GM18868 (cell line): ENCODE results near the gene DOCK8.
"Not testable (repeated sequence)": the region's sequence is repeated elsewhere in the genome, so short reads cannot be mapped to it uniquely, and the experiment has no call there.

Source experiments
- ATAC-seq: cut with Tn5 transposase; IDR thresholded peaks from one replicate; pipeline ENCODE4 v1.9.1; 2021; ENCODE audit warnings: mild to moderate bottlenecking, moderate library complexity; ENCODE audit not compliant: unreplicated experiment

Gene DOCK8

DNA sequence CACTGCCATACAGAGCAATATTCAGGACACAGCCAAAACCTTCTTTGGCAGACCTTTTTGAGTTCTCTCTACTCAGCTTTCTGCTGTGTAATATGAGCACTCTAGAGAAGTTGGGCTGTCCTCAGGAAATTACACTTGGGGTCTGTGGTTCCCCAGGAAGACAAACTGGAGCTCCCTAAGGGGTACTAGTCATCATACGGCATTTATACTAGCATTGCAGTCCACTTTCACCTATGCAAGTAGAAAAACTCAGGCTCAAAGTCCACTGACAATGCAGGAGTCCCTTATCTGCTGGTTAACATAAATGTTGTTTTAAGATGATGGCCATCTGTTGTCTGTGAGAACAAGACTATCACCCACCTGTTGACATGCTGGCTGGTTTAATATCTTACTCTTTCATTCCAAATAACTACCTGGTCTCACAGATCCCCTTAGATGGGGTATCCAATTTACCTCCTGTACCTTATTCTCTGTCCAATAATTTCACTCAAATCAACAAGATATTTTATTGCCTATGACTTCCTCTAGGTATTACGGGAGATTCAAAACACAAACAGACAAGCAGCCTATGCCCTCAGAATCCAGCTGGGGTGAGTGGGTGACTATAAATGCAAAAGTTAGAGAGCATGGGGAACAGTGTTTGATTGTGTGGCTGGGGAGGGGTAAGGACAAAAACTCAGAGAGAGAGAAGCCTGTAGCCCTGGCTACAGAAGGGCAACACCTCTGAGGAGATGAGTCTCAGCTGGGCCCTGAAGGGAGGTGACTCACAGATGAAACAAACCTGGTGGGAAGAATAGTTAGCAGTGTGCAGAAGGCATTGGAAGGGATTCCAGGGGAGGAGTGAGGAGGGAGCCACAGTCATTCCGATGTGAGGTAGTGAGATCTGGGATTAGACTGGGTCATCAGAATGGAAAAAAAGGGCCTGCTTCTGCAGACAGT lies 10.2 kb downstream of the DOCK8 start:
- ATAC-seq, result peak; percentile 32

DNA sequence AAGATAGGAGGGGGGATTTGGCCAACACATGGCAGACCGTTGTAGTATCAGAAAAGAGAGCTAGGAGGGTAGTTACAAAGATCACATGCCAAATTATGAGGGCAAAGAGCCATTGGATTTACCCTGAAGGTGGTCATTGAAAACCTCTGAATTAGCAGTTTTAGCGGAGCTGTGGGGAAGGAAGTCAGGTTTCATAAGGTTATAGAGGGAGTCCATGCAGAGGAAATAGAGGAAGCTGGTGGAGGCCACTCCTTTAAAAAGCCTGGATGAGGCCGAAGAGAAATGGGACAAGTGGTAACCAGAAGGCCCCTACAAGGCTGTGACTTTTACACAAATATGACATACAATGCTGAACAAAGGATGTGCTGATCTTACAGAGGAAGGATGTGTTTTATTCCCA lies 13.2 kb downstream of the DOCK8 start:
- ATAC-seq, result no peak

DNA sequence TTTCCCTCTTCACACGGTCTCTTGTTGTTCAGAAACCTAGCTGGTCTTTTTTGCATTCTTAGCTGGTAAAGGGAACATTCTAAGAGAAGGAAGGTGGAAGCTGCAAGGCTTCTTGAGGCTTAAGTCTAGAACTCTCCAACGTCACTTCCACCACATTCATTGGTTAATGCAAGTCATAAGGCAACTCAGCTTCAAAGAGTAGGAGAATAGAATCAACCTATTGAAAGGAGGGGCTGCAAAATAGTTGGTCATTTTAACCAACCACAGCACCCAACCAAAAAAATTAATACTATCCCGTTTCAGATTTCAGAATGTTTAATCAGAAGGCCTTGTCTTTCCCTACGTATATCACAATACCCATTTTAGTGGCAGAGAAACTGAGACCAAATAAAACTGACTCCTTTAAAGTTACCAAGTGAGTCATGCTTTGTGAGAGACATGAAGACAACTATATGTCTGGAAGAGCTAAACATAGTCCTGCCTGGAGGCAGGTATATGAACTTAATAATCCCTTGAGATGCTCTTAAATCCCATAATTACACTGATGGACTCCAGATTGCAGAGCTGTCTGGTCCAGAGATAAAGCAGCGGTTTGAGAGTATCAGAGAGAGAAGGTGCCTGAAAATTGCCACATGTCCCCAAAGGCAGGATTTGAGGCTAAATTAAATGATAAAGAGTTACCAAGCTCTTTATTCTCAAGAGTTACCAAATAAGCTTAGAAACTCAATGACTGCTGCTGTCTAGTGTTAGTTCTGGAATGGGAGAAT lies 14.4 kb downstream of the DOCK8 start:
- ATAC-seq, result no peak

DNA sequence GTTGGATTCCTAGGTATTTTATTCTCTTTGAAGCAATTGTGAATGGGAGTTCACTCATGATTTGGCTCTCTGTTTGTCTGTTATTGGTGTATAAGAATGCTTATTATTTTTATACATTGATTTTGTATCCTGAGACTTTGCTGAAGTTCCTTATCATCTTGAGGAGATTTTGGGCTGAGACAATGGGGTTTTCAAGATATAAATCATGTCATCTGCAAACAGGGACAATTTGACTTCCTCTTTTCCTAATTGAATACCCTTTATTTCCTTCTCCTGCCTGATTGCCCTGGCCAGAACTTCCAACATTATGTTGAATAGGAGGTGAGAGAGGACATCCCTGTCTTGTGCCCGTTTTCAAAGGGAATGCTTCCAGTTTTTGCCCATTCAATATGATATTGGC lies 17.0 kb downstream of the DOCK8 start:
- ATAC-seq, result not testable (repeated sequence)

DNA sequence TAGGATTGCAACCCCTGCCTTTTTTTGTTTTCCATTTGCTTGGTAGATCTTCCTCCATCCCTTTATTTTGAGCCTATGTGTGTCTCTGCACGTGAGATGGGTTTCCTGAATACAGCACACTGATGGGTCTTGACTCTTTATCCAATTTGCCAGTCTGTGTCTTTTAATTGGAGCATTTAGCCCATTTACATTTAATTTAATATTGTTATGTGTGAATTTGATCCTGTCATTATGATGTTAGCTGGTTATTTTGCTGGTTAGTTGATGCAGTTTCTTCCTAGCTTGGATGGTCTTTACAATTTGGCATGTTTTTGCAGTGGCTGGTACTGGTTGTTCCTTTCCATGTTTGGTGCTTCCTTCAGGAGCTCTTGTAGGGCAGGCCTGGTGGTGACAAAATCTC lies 19.0 kb downstream of the DOCK8 start:
- ATAC-seq, result not testable (repeated sequence)

DNA sequence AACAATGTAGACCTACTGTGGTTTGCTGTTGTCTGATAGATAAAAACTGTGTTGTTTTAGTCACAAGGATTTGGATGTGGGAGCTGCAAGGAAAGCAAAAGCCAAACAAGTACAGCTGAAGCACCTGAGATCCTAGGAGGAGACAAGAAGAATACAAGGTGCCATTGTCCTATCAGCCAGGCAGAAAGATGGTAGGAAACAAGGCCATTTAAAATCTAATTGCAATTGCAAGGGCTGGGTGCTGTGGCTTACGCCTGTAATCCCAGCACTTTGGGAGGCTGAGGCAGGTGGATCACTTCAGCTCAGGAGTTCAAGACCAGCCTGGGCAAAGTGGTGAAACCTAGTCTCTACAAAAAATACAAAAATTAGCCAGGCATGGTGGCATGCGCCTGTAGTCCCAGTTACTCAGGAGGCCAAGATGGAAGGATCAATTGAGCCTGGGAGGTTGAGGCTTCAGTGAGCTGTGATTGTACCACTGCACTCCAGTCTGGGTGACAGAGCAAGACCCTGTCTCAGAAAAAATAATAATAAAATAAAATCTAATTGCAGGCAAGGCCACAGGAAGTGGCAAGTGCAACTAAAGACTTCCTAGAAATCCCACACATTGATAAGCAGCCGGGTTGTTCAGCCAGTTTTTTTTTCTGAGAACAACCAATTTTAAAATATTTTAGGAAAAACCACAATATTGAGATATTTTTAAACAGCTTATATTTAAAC lies 22.6 kb downstream of the DOCK8 start:
- ATAC-seq, result no peak

DNA sequence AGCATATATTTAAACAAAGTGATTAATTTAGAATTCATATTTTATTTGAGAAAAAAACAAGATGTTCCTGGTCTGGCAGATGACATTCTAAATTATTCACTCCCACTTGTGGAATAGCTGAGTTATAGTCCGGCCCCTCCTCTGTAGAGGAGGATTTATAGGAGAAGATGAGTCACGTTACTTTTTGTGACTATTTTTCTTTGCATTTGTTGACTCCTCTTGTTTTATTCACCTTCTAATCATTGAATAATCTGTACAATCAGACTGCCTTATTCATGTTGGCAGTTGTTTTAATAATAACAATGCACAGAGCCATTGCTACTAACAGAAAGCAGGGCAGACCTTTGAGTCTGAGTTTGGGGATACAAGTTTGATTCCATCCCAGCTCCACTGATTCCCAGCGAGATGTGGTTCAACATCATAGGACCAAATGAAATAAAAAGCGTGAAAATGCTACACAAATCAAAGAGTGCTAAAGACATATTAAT lies 23.2 kb downstream of the DOCK8 start:
- ATAC-seq, result no peak

DNA sequence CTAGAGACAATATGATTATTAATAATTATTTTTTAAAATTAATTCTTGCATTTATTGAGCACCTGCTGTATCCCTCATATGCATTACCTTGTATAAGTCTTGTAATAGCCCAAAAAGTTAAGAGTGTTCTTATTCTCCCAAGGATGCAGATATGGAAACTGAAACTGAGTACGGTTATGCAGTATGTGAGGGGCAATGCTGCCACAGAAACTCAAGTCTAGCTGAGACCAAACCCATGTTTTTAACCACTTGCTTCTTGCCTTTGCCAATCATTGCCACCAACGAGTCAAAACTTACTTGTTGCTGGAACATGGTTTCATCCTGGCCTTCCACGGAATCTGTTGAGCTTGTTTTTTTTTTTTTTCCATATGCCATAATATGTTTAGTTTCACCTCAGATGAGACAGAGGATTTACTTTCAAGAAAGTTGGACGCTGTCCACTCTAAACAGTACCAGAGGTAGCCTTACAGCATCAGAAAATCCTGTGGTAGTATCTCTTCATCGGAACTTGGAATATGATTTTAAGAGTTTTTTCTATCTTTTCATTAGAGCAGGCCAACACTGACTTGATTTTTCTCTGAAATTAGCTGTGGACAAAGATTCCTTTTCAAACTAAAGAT lies 27.9 kb downstream of the DOCK8 start:
- no peak for ATAC-seq

DNA sequence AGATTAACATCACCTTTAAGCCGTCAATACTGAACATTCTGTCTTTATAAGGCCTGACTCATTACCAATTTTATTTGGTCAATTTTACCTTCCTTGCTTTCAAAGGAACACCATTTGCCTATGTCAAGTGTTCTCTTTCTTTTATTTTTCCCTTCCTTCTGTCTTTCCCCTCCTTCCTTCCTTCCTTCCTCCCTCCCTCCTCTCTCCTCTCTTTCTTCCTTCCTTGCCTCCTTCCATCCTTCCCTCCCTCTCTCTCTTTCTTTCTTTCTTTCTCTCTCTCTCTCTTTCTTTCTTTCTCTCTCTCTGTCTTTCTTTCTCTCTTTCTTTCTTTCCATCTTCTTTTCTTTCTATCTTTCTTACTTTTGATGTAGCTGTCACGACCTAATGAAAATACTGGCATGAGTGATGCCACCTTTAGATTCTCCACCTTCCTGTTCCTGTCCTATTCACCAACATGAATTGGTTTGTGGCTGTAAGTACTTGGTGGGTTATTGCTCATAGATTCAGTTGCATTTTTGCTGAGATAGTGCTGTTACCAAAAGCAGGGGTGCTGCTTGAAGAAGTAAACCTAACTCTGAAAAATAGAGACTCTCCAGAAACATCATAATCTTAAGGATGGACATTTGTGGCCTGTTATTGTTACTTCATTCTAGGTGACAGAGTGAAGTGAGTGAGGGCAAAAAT lies 33.8 kb downstream of the DOCK8 start:
- no peak for ATAC-seq

DNA sequence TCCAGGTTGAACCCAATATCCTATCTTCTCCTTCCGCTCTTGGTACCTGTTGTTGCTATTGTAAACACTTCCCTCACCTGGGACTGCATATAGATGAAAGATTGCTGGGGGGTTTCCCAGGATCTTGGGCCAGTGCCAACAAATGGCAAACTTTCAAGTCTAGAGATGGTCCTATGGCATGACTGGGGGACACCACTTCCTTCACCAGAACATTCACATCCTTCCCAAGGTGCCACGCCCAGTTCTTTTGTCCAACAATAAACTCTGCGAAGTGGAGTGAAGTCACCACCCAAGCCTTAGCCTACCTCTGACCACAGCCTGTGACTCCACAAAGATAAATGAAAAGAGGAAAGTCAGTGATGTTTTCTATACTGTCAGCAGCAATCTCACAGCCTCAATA lies 34.4 kb downstream of the DOCK8 start:
- no peak for ATAC-seq

DNA sequence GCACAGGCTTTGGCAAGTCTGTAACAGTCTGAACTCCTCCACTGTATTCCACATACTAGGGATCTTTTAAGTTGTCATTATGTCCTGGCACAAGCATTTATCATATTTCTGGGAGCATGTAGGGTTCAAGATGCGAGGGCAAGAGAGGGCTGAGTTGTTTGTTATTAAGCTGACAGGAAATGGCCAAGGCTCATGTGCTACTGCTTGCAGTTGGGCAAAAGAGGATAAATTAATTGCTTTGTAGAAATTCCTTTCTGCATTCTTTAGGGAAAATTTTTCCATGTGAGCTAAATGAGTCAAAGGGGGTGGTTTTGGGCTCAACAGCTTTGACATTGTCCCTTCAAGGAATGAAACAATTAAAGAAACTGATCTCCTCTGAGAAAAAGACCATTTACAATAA lies 35.4 kb downstream of the DOCK8 start:
- ATAC-seq, result no peak

DNA sequence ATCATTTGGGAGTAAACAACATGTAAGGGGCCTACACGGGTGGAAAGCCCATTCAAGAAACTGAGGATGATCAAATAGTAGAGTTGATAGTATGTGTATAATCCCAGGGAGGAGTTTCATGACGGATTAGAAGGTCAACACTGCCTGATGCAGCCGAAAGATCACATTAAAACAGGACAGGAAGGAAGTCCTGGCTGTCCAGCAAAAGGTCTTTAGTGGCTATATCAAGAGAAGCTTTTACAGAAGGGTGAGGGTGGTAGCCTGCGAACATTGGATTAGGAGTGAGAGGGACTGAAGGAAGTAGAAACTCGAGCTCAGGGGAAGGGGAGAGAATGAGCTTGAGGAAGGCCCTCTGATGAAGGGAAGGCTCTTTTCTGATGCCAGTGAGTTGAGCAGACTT lies 36.0 kb downstream of the DOCK8 start:
- no peak for ATAC-seq

DNA sequence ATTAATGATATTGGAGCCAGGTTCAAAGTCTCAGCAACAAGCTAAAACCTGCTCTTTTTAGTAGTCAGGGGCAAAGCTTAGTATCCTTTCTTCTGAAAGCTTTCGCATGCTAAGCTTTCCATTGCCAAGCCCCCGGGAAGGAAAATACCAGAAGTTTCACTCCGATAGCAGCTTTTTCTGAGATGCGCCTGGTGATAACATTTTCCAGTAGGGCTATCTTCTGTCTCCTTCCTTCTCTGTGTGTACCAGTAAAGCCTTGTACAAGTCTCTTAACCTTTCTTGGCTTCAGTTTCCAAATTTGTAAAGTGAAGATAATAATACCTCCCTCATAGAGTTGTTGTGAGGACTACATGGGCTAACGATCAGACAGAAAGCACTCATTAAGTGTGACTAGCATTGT lies 36.7 kb downstream of the DOCK8 start:
- no peak for ATAC-seq

DNA sequence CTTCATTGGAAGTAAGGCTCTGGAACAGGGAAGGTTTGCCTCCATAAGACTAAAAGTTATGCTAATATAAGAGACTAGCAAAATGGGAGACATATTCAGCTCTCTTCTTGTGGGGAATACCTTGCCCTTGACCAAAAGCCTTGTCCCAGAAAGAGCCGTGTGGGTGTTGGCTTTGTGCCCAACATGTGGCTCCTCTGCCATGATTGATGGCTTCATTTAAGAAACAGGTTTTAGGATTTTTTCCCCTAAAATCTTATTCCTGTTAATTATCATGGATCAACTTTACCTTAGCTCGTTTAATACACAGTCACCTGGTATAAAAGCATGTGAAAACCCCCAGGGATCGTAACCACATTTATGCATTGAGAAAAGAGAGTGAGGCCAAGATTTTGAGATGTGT lies 38.9 kb downstream of the DOCK8 start:
- no peak for ATAC-seq

DNA sequence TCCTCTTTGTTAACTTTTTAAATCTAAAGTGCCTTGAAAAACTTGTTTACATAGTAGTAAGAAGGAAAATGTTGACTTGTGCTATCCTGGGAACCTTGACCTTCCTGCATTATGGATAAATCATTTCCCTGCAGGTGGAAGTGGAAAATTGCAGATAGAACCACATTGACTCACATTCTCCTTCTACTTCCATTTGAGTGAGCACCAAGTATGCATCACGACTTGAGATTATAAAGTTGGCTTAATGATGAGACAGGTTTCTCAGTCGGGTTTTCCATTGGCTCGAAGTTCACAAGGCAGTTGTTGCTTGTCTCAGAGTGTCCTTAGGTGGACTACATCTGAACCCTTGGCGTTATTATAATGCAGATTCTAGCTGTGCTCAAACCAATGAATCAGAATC lies 39.9 kb downstream of the DOCK8 start:
- ATAC-seq, result no peak

DNA sequence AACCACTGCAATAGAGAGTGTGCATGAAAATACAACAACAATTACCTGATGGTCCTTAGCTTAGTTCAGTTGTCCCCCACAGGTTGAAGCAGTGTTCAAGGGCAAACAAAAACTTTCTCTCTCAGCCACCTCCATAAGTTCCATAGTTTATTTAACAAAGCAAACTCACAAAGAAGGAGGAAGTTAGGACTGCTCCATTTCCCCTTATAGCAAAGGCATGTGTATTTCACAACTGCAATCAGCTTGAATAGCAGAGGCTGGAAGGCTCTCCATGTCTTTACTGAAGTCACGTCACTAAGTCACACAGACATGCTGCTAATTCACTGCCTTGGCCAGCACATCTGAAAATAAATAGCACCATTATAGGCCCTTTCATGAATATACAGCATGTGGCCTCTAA lies 43.3 kb downstream of the DOCK8 start:
- ATAC-seq, result no peak

DNA sequence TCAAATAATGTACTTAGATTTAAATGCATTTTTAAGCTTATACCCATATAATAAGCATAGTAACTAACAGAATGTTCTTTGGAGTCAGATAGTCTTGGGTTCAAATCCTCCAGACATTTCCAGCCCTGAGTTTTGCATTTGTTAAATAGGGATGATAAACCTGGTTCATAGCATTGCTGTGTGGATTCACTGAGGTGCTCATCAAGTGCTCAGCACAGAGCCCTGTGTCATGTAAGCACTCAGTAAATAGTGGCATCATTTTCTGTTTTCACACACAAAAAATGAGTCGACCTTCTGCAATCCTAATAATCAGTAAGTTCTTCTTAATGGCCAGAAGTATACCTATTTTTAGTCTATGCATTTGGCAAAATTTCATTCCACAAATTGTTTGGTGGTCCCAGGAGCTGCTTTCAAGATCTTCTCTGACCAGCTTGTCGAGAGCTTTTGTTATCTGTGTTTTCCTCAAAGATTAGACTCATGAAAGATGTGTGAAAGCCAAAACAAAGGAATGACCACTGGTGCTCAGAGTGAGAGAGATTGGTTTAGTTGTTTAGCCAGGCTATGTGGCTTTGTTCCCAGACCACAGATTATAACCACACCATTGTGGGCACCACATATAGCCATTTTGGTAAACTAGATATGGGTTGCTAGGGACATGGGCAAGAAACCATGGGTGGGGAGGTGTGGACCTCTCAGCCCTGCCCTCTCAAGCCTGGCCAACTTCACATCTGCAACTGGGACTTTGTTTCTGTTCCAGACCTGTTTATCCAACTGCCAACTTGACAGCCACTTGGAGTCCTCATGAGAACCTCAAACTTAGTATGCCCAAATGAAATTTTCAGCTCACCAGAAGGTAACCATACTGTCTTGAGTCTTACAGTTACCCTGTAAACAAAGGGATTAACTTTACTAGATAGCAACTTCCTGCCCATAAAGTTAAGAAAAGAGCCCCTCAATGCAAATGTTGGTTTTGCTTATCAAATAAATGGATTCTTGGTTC lies 45.0 kb downstream of the DOCK8 start:
- no peak for ATAC-seq

DNA sequence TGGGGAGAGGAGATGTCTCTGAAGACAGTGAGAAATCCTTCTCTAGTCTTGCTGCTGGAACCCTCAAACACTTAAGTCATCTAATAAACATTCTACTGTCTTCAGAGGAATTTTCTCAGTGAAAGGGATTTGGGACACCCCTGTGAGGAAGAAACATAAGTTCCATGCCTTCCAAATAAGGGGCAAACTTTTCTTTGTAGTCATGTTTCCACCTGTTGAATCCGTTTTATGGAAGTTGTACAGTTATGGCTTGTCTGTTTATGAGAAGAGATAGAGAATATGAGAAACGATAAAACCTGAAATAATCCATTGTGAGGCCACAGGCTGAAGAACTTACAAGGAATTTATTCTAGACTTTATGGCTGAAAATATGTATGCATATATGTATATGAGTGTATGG lies 49.6 kb downstream of the DOCK8 start:
- ATAC-seq, result no peak

DNA sequence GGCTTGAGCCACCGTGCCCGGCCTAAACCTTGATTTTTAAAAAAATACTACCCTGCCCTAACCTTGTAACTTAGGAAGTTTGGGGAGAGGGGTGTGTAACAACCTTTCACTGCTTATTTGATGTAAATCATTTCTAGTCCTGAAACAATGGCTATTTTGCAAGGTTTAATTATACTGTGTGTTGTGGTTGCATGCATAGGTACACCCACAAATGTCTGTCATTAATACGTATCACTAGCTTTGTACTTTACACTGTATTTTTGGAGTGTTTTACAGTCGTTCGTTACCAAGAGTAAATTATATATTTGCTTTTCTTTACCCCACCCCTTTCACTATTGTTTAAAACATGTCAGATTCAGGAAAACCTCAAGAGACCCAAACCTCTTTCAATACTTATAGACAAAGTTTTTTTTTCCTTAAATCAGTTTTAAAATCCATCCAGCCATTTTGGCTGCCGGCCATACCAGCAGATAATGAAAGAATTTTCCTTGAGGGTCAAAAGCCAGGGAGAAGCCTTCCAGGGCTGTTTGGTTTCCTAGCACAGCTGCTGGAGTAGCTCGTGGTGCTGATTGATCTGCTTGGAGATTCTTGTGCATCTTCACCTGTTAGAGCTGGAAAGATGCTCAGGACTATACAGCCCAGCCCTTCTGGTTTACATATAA lies 50.7 kb downstream of the DOCK8 start:
- ATAC-seq, result no peak
